Midbrain (tissue), 1 donor: ENCODE results near the gene SGCE.

Source experiments
- DNase-seq: peaks from one replicate; lab custom pipeline; 2025; lab: John Stamatoyannopoulos, UW

SGCE gene

DNA sequence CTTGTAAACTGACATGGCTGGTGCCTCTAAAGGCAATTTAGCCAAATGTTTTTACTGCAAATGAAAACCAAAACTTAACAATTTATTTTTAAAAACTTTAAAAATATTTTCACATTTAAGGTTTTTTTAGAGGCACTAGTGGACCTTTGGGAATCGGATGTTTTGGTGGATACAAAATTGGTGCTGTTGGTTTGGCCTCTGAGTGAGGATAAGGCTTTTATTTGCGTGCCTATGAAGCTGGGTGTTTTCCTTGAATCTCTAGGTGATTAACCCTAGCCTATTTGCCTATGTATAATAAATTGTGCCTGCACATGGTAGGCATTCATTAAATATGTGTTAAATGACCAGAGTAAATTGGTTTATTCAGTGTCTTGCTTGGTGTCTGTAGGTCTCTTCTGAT, 2.9 kb upstream of the SGCE start:
- DNase-seq = no peak

DNA sequence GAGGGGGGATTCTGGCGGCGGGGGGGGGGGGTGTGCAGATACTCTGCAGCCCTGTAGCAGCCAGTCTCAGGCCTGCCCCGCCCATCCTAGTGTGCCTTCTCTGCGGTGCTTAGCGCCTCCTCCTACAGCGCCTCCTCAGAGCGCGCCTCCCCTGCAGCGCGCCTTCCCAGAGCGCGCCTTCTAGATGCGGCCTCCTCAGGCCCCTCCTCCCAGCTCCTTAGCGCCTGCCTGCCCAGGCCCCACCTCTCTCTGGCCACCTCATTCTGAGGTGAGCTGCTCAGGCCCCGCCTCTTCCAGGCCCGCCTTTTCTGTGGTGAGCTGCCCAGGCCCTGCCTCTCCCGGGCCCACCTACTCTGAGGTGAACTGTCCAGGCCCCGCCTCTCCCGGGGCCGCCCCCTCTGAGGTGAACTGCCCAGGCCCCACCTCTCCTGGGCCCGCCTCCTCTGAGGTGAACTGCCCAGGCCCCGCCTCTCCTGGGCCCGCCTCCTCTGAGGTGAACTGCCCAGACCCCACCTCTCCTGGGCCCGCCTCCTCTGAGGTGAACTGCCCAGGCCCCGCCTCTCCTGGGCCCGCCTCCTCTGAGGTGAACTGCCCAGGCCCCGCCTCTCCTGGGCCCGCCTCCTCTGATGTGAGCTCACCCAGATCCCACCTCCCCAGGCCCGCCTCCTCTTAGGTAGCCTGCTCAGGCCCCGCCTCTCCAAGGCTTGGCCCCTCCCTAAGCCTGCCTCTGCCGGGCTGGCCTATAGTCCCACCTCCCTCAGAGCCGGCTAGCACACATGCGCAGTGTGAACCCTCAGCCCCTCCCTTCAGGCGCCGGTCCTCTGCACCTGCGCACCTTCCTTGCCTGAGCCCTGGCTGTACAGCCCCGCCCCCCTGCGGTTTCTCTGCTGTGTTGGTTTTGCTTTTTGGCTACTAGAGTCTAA, 2.1 kb upstream of the SGCE start:
- peak; percentile 89 for DNase-seq

DNA sequence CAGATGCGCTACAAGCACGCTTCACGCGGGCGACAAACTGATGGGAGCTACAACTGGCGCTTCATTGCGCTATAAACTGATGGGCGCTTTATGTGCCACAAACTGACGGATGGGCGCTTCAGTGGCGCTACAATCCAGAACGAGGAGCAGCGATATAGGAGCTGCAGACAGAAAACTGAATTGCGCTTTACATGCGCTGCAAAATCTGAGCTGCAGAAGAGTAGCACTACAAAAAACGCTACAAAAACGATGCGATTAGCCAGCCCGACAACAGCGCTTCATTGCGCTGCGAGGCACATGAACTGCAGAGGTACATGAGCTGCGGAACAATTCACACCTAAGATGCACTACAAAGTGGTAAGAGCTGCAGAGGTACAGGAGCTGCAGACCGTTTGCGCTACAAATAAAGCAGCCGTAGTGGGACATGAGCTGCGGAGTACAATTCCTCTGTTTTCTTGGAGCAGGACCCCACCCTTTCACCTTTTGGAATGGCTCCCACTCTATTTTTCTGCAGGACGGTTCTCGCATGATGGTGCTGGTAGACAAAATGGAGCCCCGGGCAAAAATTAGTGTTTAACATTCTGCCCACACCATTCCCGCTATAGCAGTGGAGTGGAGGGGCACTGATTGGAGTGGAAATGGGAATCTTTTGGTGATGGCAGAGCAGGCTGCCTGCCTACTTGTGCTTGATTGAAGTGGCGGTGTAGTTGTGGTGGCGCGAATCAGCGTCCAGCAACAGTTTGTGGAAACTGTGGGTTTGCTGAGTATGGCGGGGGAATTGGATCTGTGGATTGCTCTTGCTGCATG, 1.2 kb upstream of the SGCE start:
- DNase-seq = peak; percentile 54

DNA sequence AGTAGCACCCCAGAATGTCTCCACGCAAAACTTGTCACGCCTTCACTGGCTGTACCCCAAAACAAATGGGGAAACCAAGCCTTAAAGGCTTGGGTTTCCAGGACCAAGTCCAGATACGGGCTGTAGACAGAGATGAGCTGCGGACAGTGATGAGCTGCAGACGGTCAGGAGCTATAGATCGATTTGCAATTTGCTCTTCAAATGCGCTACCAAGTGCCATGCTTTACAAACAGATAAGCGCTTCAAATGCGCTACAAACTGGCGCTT, 658 bp upstream of the SGCE start:
- DNase-seq = peak; percentile 54

DNA sequence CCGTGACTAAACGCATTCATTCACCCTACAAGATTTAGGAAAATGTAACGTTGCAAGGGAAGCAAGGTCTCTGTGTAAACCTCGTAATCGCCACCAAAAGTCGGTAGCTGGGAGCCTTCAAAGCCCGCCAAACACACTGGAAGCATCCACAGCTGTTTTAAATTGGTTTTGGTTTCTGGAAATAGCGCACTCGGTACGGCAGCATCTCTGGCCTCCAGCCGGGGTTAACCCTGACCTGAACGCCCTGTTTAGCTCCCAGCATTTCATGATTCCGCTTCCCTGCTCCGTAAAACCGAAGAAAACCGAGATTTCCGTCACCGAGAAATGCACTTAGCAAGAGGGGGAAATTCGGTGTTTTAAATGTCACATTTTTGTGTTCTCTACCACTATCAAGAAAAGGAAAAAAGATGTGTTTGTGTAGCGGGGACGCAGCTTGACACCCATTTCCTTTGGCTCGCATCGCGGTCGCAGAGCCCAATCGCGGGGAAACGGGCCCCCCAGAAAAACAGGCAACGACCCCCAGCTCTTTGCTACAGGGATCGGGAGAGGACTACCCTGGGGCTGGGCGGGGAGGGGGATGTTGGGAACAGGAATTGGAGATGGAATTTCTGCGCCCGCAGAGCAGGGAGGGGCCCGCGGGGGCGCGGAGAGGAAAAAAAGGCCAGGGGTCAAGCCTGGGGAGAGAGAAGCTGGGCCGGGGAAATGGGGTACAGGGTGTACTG, 646 bp downstream of the SGCE start:
- DNase-seq = peak; percentile 51

DNA sequence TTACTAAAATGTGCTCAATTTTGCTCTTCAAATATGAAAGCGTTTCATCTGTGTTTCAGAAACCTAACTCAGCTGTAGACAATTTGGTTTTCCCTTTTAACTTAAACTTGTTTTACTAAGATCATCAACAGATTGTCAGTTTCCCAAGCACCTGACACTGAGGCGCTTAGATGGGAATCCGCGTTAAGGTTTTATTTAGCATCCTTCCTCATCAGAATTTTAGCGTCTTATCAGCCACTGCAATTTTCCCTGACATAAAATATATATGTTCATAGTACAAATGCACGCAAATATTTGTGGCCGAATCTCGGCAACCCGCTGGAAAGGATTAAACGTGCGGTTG, 1.2 kb downstream of the SGCE start:
- no peak for DNase-seq

DNA sequence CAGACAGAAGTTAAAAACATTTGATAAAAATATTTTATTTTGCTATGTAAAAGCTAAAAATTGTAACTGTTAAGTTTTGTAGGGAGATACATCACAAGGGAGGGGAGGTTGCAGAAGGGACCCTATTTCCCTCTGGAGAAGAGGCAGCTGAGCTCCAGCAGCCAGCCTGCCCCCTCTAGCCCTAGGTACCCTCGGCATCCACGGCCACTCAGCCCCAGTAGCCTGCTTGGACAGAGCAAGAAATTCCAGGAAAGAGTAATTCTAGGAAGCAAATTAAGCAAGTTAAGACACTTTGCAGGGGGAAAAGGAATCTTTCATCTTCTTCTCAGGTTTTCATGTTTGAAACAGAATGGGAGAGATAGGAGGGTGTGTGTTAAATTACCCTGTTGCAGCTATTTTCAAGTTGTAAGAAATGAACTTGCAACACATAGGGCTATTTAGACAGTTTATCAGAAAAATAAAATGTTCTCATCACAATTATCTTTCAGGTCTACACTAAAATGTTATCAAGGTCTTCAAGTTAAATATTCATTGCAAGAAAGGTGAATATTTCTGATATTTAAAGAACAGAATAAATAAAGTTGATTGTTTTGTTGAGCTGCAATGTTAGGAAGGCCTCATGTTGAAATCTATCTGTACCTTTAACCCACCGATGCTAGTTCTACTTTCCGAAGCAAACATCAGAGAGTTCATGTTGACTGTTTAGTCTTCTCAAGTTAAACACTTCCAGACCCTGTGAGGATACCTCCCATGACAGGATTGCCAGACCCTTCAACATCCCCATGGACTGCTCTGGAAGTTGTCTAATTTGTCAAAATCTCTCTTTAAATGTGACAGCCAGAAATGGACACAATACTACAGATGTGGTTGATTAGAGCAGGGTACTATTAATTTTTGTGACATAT, 5.5 kb downstream of the SGCE start:
- DNase-seq = no peak

DNA sequence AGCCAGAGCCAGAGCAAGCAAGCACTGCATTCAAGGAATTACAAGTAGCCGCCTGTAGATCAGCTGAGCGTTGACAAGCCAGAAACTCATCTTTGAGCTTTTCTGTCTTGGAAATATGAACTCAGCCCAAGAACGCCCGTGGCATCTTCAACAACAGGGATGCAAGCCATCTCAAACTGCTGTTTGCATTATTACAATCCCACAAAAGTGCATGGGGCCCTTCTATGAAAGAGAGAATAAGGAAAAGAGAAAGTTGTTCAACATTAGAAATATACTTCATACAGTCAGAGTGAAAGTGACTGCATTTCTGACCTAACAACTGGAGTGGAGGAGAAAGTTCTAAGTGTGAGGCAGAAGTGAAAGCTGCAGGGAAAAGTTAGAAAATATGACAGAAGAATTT, 6.5 kb downstream of the SGCE start:
- no peak for DNase-seq

DNA sequence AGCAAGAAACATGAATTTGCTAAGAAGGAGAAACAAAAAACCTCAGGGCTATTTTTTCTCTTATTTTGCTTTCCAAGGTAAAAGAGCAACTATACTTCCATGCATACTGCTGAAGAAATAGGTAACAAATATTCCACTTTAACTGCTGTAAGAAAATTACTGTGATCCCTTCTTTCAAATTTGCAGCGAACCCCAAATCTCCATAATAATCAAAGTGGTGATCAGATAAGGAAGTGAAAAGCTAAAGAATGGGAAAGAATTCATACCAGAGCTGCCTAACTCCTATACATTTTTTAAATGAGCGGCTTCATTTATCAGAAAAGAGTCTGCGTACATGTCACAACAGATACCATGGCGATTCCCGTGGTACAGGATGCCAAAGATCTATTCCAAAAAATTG, 7.2 kb downstream of the SGCE start:
- no peak for DNase-seq

DNA sequence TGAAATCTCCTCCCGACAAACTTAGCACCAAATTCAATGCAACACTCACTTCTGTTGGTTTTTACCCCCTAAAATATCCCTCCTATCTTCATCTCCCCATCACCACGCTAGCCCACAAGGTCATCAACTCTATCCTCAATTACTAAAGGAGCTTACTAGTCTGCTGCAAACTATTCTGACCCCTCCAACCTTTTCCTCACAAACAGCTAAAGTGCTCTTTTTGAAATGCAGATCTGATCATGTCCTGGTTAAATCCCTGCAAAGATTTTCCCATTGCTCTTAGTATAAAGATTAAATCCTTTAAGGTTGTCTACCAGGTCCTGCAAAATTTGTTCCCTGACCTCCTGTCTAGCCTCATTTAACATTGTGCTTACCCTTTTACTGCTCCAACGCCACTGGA, 8.6 kb downstream of the SGCE start:
- DNase-seq = no peak

DNA sequence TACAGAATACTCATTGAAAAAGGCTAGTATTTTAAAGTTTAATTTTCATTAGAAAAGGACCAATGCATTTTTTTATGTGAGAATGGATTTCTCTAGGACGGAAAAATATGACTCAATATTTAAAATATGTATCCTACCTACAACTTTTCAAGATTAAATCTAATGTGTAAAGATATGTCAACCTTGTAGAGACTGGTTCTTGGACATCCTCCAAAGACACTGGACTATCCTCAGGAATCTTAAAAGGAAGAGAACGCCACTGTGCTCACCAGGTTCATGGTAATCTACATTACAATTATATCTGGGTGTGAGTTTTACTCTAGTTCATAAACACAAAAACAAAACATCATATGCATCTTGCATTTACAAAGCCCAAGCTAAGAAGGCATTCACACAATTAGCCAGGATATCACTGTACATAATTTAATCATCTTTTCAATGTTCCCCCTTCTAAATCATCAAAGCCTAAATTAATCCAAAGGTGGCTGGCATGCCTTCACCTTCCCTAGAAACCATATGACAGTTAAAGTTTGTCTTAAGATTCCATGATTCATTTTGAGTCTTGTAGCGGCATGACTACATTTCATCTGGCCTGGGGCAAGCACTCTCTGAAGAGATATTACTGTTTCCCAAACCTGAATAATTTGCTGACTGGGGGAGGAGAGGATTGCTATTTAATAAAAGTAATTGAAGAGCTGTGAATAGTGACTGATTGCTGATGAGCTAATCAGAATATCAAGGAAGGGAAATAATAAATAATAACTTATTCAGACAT, 12.0 kb downstream of the SGCE start:
- no peak for DNase-seq

DNA sequence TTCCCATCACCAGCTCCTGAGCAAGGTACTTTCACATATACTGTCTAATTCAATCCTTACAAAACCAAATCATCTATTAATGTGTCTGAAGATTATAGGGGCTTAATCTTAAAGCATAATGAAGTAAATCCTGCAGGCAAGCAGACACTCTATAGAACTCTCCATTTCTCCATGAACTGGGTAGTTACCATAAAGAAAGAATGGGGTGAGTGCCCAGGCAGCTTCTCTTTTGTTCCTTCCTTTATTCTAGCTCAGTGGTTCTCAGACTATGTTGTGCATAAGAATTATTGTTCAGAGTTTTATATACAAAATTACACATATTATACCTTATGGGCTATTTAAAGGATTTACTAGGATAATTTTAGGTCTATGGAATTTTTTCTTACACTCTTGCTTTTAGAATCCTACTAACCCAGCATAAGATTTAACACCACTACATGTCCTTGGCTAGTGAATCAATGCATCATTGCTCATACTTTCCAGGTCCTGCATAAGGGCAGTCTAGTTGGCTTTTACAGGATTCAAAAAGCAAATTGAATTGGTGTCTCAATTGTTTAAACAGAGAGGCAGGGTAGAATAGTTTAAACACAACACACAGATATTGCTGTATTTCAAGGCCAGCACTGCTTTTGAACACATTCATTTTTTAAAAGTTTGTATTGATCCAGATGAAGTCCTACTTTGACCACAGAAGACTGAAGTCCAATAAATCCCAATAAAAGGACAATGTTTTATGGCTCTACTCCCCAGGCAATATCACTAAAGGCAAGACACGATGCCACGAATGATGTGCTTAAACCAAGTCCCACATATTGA, 12.9 kb downstream of the SGCE start:
- no peak for DNase-seq

DNA sequence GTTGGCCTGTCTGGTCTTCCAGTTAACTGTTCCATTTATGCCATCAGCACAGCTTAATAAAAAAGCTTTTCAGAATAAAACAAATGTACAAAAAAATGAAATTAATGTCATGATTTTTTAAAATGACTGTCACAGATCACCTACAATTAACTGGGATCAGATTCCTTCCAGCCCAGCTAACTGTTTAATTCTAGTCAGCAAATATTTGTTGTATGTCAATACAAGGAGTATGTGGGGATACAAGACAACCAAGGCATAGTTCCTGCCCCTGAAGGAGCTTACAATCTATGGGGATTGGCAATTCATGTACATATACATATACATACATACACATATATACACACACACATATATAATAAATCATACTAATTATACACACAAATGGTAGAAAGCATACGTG, 16.5 kb downstream of the SGCE start:
- no peak for DNase-seq

DNA sequence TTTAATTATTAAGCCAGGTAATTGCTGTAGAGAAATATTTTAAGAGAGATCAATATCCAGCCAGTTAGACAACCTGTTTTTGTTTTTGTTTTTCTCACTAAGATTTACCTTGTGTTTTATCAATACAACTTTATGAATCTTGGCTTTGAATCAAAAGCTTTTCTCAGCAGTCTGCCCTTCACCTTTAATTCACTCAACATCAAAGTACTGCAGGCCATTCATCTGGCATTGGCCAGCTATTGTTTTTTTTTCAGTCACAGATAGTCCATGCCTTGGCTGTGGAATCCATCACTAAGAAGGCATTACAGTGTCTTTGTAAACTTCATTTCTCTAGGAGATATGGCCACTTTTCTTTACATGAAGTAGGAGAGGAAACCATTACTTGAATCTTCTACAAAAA, 20.2 kb downstream of the SGCE start:
- no peak for DNase-seq

DNA sequence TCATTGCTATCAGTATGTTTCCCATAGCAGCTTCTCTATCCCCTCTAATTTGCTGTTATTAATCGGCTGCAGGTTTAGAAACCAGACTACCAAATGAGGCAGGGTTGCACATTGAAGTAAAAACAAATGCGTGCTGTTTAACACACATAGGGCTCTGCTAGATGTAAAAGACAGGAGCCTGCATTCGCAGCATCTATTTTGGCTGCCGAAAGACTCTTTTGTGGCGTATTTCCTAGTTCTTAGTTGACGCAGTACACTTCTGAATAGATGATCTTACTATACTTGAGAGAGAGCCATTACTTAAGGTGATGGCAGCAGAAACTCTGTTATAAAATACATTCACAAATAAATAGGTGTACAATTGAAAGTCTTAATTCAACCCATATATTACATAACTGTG, 21.4 kb downstream of the SGCE start:
- DNase-seq = no peak

DNA sequence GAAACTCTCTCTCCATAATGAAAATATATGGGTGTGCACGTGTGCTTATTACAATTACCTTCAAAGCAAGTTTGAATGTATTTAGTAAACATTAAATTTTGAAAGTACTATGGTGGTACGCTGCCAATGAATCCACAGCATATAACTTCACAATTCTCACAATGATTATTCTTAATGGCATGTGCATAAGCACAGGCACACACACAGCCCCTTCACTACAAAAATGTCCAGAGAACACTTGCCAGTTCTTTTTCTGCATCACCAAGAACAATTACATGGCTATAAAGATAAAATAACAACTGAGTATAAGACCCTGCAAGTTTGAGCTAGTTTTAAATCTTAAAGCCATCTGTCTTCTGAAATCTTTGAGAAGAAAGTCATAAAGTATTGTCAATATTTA, 22.2 kb downstream of the SGCE start:
- no peak for DNase-seq

DNA sequence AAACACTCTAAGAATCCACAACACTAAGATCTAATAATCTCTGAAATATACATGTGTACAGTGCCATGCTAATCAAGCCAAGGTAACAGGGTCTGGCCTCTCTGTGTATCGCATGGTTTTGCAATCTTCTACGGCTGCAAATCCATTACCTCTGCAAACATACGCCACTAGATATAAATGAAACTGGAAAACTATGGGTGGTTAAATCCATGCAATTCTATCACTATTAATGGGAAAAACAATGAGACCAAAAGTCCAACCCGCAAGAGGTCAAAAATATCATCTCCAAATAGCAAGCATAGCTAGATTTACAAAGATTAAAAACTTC, 23.0 kb downstream of the SGCE start:
- DNase-seq = no peak

DNA sequence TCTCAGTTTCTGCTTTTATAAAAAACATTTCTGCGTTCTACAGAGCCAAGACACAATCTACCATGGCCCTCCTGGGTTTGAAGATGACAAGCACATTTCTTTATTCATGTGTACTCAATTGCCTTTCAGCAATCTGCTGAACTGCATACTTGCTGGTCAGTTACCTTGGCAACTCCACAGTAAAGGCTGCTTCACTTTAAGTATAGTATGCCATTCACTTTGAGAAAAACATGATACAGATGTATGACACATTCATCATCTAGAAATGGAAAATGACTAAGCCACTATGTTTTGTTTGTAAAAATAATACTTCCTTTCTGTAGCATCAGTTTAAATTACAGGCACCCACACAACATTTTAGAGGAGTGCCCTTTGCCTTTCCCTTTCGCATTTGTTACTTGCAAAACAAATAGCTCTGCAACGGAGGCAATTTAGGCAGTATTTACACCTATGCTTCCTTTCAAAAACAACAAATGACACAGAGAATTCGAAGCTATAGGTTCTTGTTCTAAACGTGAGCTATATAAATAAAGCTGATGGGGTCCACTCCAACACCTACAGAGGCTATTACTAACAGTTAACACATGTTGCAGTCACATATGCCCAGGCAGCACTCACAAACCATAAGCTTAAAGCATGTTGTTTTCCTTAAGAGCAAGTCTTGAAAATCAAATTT, 23.5 kb downstream of the SGCE start:
- no peak for DNase-seq

DNA sequence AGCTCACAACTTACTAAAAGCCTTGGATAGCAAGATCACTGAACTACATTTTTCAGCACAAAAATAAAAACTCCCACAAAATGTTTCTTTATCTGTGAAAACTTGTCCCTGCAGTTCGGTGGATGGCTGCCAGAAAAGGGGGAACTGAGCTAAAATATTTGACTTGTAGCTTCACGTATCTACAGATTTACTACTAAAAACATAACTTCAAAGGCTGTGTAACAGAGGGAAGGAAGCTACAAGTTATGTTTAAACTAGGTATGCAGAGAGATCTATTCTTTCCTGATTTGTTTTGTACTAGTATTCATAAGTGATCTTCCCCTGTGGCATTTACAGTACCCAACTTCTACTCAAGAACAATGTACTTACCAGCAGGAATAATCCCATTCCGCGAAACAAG, 25.1 kb downstream of the SGCE start:
- no peak for DNase-seq

DNA sequence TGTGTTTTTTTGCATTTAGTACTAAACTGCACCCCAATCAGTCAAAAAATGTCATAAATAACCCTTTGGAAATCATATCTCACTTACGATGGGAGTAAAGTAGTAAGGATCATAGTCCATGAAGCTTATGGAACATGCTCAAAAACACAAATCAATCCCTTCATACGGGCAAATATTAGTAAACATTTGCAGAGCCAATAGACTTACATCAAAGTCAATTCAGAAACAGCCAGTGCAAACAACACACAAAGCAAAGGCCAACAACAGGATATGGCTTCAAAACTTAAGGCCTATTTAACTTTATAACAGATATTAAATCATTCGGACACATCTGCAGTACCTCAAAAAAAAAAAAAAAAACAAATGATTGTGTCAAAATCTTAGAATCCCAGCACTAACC, 32.1 kb downstream of the SGCE start:
- DNase-seq = no peak
